ENCODE results near the gene LIPG. TPM values are rescaled to one million over a fixed set of nuclear protein-coding genes. Genes with fewer than 3 reads are reported as not detected.

Gene LIPG
- total RNA-seq, 2 experiments from 2014 or later: 0.09 TPM; not detected in 1

- no peak for ATAC-seq (ENCODE audit: low read depth)
- Mint-ChIP-seq H3K4me1 (peaks cover 4% of the 10 kb centered on the region), H3K36me3 (peaks cover 2% of the 10 kb centered on the region), H3K27ac (no peak overlapping the region), H3K4me3 (no peak overlapping the region), H3K27me3 (peaks cover 12% of the 10 kb centered on the region), H3K9me3 (peaks cover 2% of the 10 kb centered on the region)
- POLR2A ChIA-PET: no interaction called here
- DNase-seq: no peak
Observed at GRCh38 chr18:49616618-49617328, 54.9 kb downstream of the LIPG start.

GRCh38 chr18:49617329-49617695 is 55.5 kb downstream of the LIPG start:
- H3K9me3 Mint-ChIP-seq: peaks cover 2% of the 10 kb centered on the region
- H3K27ac Mint-ChIP-seq: no peak overlapping the region
- H3K27me3 Mint-ChIP-seq: peaks cover 15% of the 10 kb centered on the region
- H3K4me3 Mint-ChIP-seq: no peak overlapping the region
- POLR2A ChIA-PET: no interaction called here
- ATAC-seq (ENCODE audit: low read depth): no peak
- peaks cover 4% of the 10 kb centered on the region for H3K4me1 Mint-ChIP-seq
- peaks cover 2% of the 10 kb centered on the region for H3K36me3 Mint-ChIP-seq
- no peak for DNase-seq

- H3K4me1 Mint-ChIP-seq: peaks cover 4% of the 10 kb centered on the region
- H3K9me3 Mint-ChIP-seq: peaks cover 2% of the 10 kb centered on the region
Observed at GRCh38 chr18:49617865-49618264, 56.0 kb downstream of the LIPG start.

GRCh38 chr18:49618742-49619681 is 57.2 kb downstream of the LIPG start:
- peaks cover 24% of the 10 kb centered on the region for H3K27me3 Mint-ChIP-seq
- H3K4me3 Mint-ChIP-seq: no peak overlapping the region
- no peak for DNase-seq
- no peak overlapping the region for H3K27ac Mint-ChIP-seq
- H3K4me1 Mint-ChIP-seq: peaks cover 4% of the 10 kb centered on the region
- peaks cover 2% of the 10 kb centered on the region for H3K36me3 Mint-ChIP-seq
- POLR2A ChIA-PET: interaction anchor here (0.7 kb wide), 1 partner anchor 921 kb away, joined by 4 read pairs; no protein-coding TSS in a partner anchor
- no peak for ATAC-seq (ENCODE audit: low read depth)
- peaks cover 2% of the 10 kb centered on the region for H3K9me3 Mint-ChIP-seq

More at GRCh38 chr18:49617865-49618264, 56.0 kb downstream of the LIPG start:
- ATAC-seq (ENCODE audit: low read depth) (no peak), DNase-seq (no peak)
- POLR2A ChIA-PET: no interaction called here
- Mint-ChIP-seq H3K4me3 (no peak overlapping the region), H3K27me3 (peaks cover 18% of the 10 kb centered on the region), H3K27ac (no peak overlapping the region), H3K36me3 (peaks cover 2% of the 10 kb centered on the region)

DNA sequence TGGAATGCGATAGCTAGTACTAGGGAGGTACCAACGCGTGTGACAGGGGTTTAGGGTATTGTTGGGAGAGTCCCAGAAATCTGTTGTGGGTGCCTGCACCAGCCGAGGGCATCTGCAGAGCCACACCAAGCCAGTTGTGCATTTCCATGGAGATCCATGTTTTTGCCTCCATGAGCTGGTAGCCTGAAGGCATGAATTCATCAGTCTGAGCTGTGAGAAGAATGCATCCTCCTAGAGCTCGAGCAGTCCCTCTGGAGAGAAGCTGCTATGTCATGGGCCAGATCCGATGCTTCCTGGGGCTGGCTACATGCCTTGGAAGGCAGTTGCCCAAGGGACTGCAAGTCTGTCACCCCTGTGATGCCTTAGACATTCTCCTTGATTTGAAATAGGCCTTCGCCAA is 57.9 kb downstream of the LIPG start:
- Mint-ChIP-seq H3K36me3 (peaks cover 2% of the 10 kb centered on the region), H3K27ac (no peak overlapping the region), H3K4me3 (no peak overlapping the region), H3K9me3 (peaks cover 2% of the 10 kb centered on the region), H3K27me3 (peaks cover 28% of the 10 kb centered on the region), H3K4me1 (peaks cover 4% of the 10 kb centered on the region)
- POLR2A ChIA-PET: no interaction called here
- no peak for ATAC-seq (ENCODE audit: low read depth)
- no peak for DNase-seq

- no peak overlapping the region for H3K27ac Mint-ChIP-seq
- peaks cover 2% of the 10 kb centered on the region for H3K36me3 Mint-ChIP-seq
- POLR2A ChIA-PET: no interaction called here
- peaks cover 29% of the 10 kb centered on the region for H3K27me3 Mint-ChIP-seq
- ATAC-seq (ENCODE audit: low read depth) (no peak), DNase-seq (no peak)
- no peak overlapping the region for H3K4me3 Mint-ChIP-seq
- H3K9me3 Mint-ChIP-seq: peaks cover 2% of the 10 kb centered on the region
- H3K4me1 Mint-ChIP-seq: peaks cover 4% of the 10 kb centered on the region
Observed at GRCh38 chr18:49621301-49621700, 59.4 kb downstream of the LIPG start.

DNA sequence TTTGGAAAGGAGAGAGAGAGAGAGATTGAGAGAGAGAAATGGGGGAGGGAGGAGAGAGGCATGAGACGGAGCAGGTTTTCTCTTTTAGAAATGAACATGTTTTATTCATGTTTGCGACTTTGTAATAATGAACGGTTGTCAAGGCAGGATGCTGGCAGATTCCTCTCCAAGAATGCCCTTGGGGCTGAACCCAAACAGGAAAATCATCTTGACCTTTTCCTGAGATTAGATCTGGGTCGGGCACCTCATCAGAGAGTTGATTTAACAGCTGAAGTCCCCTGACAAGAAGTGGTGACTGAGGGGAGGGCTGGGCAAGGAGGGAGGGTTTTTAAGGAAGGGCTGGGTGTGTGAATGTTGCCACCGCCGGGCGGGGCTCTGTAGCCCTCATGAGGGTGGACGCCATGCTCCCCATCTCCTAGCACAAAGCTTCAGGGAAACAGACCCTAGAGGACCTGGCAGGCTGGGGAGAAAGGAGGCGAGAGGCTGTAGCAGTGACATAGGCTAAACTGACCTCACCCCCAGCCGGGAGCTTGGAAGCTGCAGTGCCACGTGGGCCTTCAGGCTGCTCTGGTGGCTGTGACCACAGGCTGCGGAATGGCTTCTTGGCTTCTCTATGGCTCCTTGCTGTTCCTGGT is 60.0 kb downstream of the LIPG start:
- H3K36me3 Mint-ChIP-seq: peaks cover 2% of the 10 kb centered on the region
- H3K27ac Mint-ChIP-seq: no peak overlapping the region
- POLR2A ChIA-PET: no interaction called here
- DNase-seq (no peak), ATAC-seq (ENCODE audit: low read depth) (no peak)
- no peak overlapping the region for H3K4me3 Mint-ChIP-seq
- H3K4me1 Mint-ChIP-seq: peaks cover 4% of the 10 kb centered on the region
- H3K9me3 Mint-ChIP-seq: peaks cover 2% of the 10 kb centered on the region
- peaks cover 29% of the 10 kb centered on the region for H3K27me3 Mint-ChIP-seq

DNA sequence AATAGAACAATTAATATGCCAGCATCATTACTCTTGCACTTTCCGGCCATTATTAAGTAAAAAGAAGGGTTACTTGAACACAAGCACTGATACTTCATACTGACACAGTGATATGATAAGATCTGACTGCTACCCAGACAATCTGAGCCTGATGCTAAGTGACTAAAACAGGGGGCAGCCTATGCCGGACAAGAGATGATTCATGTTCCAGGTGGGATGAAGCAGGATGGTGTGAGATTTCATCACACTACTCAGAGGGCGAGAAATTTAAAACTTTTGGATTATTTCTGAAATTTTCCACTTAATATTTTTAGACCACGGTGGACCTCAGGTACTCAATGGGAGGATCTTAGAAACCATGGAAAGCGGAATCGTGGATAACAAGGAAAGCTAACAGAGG is 61.7 kb downstream of the LIPG start:
- peaks cover 29% of the 10 kb centered on the region for H3K27me3 Mint-ChIP-seq
- H3K36me3 Mint-ChIP-seq: peaks cover 2% of the 10 kb centered on the region
- no peak for ATAC-seq (ENCODE audit: low read depth)
- DNase-seq: no peak
- POLR2A ChIA-PET: no interaction called here
- H3K4me1 Mint-ChIP-seq: peaks cover 4% of the 10 kb centered on the region
- no peak overlapping the region for H3K27ac Mint-ChIP-seq
- no peak overlapping the region for H3K4me3 Mint-ChIP-seq
- peaks cover 2% of the 10 kb centered on the region for H3K9me3 Mint-ChIP-seq

DNA sequence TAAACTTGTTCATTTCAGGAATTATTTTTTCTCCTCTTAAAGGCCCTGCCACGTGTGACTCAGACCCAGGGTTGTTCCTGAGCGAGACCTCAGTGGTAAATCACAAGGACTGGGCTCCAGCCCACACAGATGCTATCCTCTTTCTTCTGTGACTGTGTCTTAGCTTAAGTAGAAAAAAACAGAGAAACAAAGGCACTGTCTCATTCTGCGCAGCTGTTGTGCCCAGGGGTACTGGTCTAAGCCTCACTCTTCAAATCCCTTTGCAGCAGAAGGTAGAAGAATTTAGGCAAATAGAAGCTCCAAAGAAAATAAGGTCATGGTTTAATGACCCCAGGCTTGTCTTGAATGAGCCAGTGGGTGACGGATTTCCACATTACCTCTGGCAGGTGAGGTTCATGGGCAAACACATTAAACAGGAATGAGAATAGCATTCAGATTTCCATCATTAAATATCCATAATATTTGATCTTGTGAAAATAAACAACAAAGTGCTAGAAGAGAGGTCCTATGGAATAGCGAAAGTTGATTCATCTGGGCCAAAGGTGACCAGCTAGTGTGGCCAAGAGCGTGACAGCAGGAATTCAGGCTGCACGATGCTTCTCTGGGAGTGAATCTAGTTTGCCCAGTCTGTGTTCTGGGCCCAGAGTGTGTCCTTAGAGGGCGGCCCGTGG is 63.3 kb downstream of the LIPG start:
- no peak for ATAC-seq (ENCODE audit: low read depth)
- peaks cover 30% of the 10 kb centered on the region for H3K27me3 Mint-ChIP-seq
- H3K36me3 Mint-ChIP-seq: peaks cover 2% of the 10 kb centered on the region
- POLR2A ChIA-PET: no interaction called here
- H3K4me3 Mint-ChIP-seq: no peak overlapping the region
- DNase-seq: no peak
- H3K9me3 Mint-ChIP-seq: peaks cover 2% of the 10 kb centered on the region
- peaks cover 4% of the 10 kb centered on the region for H3K4me1 Mint-ChIP-seq
- no peak overlapping the region for H3K27ac Mint-ChIP-seq

DNA sequence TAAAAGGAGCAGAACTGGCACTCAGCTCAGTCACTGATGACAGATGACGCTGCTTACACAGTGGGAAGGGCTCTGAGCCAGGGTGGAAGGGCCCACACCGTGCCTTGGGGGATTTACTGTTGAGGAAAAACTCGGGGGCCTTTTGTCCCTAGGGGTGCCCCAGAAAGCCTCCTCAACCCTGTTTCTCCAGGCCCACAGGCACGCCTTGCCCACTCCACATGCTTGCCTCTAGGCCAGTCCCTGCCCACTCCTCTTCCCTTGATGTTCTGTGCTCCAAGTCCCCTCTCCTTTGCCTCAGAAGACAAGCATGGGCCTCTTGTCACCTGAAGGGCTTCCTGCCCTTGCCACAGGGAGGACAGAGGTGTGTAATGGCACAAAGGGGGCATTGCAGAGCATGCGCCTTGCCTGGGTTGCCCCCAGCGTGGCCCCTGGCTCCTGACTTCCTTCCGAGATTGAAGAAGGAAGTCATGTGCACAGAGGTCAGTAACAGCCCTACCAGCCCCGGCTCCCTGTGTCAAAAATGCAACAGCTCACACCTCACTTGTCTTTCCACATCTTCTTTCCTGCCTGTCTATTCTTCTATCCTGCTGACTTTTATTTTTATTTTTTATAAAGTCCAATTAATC is 65.1 kb downstream of the LIPG start:
- Mint-ChIP-seq H3K4me1 (no peaks in the 10 kb centered on the region), H3K27ac (no peak overlapping the region), H3K27me3 (peaks cover 18% of the 10 kb centered on the region), H3K36me3 (no peaks in the 10 kb centered on the region), H3K9me3 (no peaks in the 10 kb centered on the region), H3K4me3 (no peak overlapping the region)
- ATAC-seq (ENCODE audit: low read depth) (no peak), DNase-seq (no peak)
- POLR2A ChIA-PET: no interaction called here

- H3K9me3 Mint-ChIP-seq: no peaks in the 10 kb centered on the region
- ATAC-seq (ENCODE audit: low read depth) (no peak), DNase-seq (no peak)
- H3K4me1 Mint-ChIP-seq: no peaks in the 10 kb centered on the region
- H3K4me3 Mint-ChIP-seq: no peak overlapping the region
- H3K27ac Mint-ChIP-seq: no peak overlapping the region
- peaks cover 14% of the 10 kb centered on the region for H3K27me3 Mint-ChIP-seq
- no peaks in the 10 kb centered on the region for H3K36me3 Mint-ChIP-seq
- POLR2A ChIA-PET: no interaction called here
Observed at GRCh38 chr18:49628119-49628518, 66.3 kb downstream of the LIPG start.

DNA sequence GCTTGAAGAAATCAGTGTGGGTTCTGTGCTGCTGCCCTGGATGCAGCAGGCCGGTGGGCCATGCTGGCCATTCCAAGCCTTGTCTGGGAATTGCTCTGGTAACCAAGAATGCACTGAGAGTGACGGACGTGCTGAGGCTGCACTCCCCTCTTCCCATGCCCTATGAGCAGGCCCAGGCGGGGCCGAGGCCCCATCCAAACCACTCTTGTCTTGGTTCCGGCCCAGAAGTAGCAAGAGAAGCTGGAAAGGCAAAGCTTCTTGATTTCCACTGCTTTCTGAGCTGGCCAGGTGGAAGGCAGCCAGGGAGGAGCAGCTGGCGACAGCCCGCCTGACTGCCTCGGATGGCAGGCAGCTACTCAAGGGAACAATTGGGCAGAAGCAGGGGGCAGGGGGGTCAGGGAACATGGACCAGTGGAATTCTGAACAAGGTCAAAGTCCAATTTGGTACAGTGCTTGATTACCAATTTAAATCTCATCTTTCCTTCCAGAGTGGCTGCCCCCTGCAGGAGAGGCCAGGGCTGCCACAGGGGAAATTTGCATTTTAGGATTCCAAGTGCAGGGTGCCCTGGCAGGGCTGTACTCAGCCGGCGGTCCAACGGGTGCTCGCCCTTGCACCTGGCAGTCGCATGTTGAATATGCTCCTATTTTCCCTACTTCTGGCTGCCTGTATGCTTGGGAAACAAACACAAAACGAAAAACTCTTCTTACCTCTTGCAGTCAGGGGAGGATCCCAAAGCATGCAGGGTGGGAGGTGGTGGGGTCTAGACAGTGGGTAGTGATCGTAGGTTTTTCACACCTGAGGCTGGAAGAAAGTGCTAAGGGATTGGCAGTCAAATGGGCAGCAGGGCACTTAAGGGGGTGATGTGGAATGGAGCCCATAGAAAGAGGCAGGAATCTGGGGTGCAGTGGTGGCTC is 67.3 kb downstream of the LIPG start:
- ATAC-seq (ENCODE audit: low read depth): no peak
- POLR2A ChIA-PET: no interaction called here

More for the DNA sequence above, 67.3 kb downstream of the LIPG start:
- DNase-seq: no peak
- no peak overlapping the region for H3K27ac Mint-ChIP-seq
- no peaks in the 10 kb centered on the region for H3K36me3 Mint-ChIP-seq
- H3K4me3 Mint-ChIP-seq: no peak overlapping the region
- H3K9me3 Mint-ChIP-seq: no peaks in the 10 kb centered on the region
- H3K4me1 Mint-ChIP-seq: no peaks in the 10 kb centered on the region
- peaks cover 12% of the 10 kb centered on the region for H3K27me3 Mint-ChIP-seq
